Peyer's patch (tissue), 4 donors: Measurements from ENCODE around the gene SLC38A2.

Experiments
- CTCF ChIP-seq, 6 experiments: fragments of 450-650 bp in 4 of 6; fragments of 200-600 bp in 2 of 6; sonication (generic) in 1 of 6; IDR thresholded peaks; one replicate each; pipeline ENCODE4 v1.5.1; 2017 to 2019; ENCODE audit warnings: antibody characterized with exemption in 6 of 6, mild to moderate bottlenecking in 3 of 6, moderate library complexity in 1 of 6
- POLR2A ChIP-seq, 2 donors: fragments of 450-650 bp; IDR thresholded peaks; one replicate each; pipeline ENCODE4 v1.5.1; 2017; ENCODE audit warnings: antibody characterized with exemption in 2 of 2, mild to moderate bottlenecking in 2 of 2, moderate library complexity in 2 of 2

- TF ChIP-seq POLR2A (IDR thresholded peaks at IDR 0.05) = no peak
- no peak for TF ChIP-seq CTCF (IDR thresholded peaks at IDR 0.05)
Measured at GRCh38 chr12:46343118-46343852, 29.3 kb downstream of the SLC38A2 start.
